ENCODE data around the gene IGLL1.
"Not testable (repeated sequence)": the region's sequence is repeated elsewhere in the genome, so short reads cannot be mapped to it uniquely, and the experiment has no call there.

IGLL1 gene

GRCh38 chr22:23561025-23561510 lies 19.0 kb downstream of the IGLL1 start:
- not testable (repeated sequence) for DNase-seq

- not testable (repeated sequence) for DNase-seq
Measured at GRCh38 chr22:23560215-23560614, 19.9 kb downstream of the IGLL1 start.

GRCh38 chr22:23557467-23557866 lies 22.6 kb downstream of the IGLL1 start:
- DNase-seq, result no peak

GRCh38 chr22:23557036-23557435 lies 23.1 kb downstream of the IGLL1 start:
- no peak for DNase-seq

GRCh38 chr22:23556026-23556620 lies 24.0 kb downstream of the IGLL1 start:
- no peak for DNase-seq

- DNase-seq, result no peak
Measured at GRCh38 chr22:23555118-23555517, 25.0 kb downstream of the IGLL1 start.

- DNase-seq, result no peak
Measured at GRCh38 chr22:23553924-23554870, 25.9 kb downstream of the IGLL1 start.

GRCh38 chr22:23553438-23553837 lies 26.7 kb downstream of the IGLL1 start:
- no peak for DNase-seq

GRCh38 chr22:23552573-23552972 lies 27.5 kb downstream of the IGLL1 start:
- DNase-seq, result no peak

GRCh38 chr22:23551385-23551784 lies 28.7 kb downstream of the IGLL1 start:
- no peak for DNase-seq

- no peak for DNase-seq
Measured at GRCh38 chr22:23550049-23550650, 29.9 kb downstream of the IGLL1 start.

- DNase-seq, result no peak
Measured at GRCh38 chr22:23549198-23549595, 30.9 kb downstream of the IGLL1 start.

GRCh38 chr22:23548501-23549197 lies 31.4 kb downstream of the IGLL1 start:
- DNase-seq, result no peak

GRCh38 chr22:23547818-23548500 lies 32.1 kb downstream of the IGLL1 start:
- no peak for DNase-seq

GRCh38 chr22:23547382-23547781 lies 32.7 kb downstream of the IGLL1 start:
- not testable (repeated sequence) for DNase-seq

- DNase-seq, result no peak
Measured at GRCh38 chr22:23544852-23545251, 35.2 kb downstream of the IGLL1 start.

- not testable (repeated sequence) for DNase-seq
Measured at GRCh38 chr22:23543506-23544000, 36.5 kb downstream of the IGLL1 start.

- DNase-seq, result no peak
Measured at GRCh38 chr22:23542933-23543332, 37.2 kb downstream of the IGLL1 start.

- not testable (repeated sequence) for DNase-seq
Measured at GRCh38 chr22:23542391-23542790, 37.7 kb downstream of the IGLL1 start.

GRCh38 chr22:23541849-23542281 lies 38.2 kb downstream of the IGLL1 start:
- DNase-seq, result peak in 1 of 2 donors; percentile 62

GRCh38 chr22:23540837-23541236 lies 39.3 kb downstream of the IGLL1 start:
- not testable (repeated sequence) for DNase-seq

GRCh38 chr22:23539839-23540198 lies 40.3 kb downstream of the IGLL1 start:
- DNase-seq, result not testable (repeated sequence)
